Loucy (cell line): Measurements from ENCODE around the gene TRMT61A.

Source experiments
- H2AFZ ChIP-seq: fragments of 200-600 bp; sonication (generic); 2 replicates; pipeline ENCODE4 v1.6.0; 2016; ENCODE audit warnings: antibody characterized with exemption, mild to moderate bottlenecking, low read length, moderate library complexity
- H3F3A ChIP-seq: fragments of 200-600 bp; 2 replicates; pipeline ENCODE4 v1.6.0; 2016; ENCODE audit warnings: antibody characterized with exemption, low read depth, mild to moderate bottlenecking
- H3K27me3 ChIP-seq: fragments of 200-600 bp; sonication (generic); 2 replicates; pipeline ENCODE4 v1.6.1; 2014; ENCODE audit warnings: low read length, mild to moderate bottlenecking; ENCODE audit not compliant: insufficient read depth, poor library complexity, severe bottlenecking
- H3K36me3 ChIP-seq: fragments of 200-600 bp; sonication (generic); 2 replicates; pipeline ENCODE4 v1.6.1; 2016; ENCODE audit warnings: low read length; ENCODE audit not compliant: insufficient read depth
- H3K4me1 ChIP-seq: fragments of 200-600 bp; sonication (generic); 2 replicates; pipeline ENCODE4 v1.5.1; 2014; ENCODE audit warnings: low read length, mild to moderate bottlenecking; ENCODE audit not compliant: insufficient read depth, poor library complexity, severe bottlenecking
- H3K4me2 ChIP-seq: fragments of 200-600 bp; sonication (generic); 2 replicates; pipeline ENCODE4 v1.6.0; 2014; ENCODE audit warnings: antibody characterized with exemption, low read length, low read depth, mild to moderate bottlenecking; ENCODE audit not compliant: poor library complexity, severe bottlenecking
- H3K4me3 ChIP-seq: fragments of 200-600 bp; sonication (generic); 2 replicates; pipeline ENCODE4 v1.5.1; 2014; ENCODE audit warnings: low read length, mild to moderate bottlenecking, mixed read lengths; ENCODE audit not compliant: poor library complexity, severe bottlenecking
- H3K79me2 ChIP-seq: fragments of 200-600 bp; sonication (generic); 2 replicates; pipeline ENCODE4 v1.6.1; 2014; ENCODE audit warnings: low read length; ENCODE audit not compliant: insufficient read depth
- H3K9ac ChIP-seq: fragments of 200-600 bp; sonication (generic); 2 replicates; pipeline ENCODE4 v1.6.0; 2014; ENCODE audit warnings: mild to moderate bottlenecking, low read depth, low read length, moderate library complexity; ENCODE audit not compliant: poor library complexity, severe bottlenecking
- H3K9me2 ChIP-seq: fragments of 200-600 bp; sonication (generic); replicated peaks from 2 replicates; pipeline ENCODE4 v1.6.1; 2016; ENCODE audit warnings: low read depth, low read length, mixed read lengths
- H3K9me3 ChIP-seq: fragments of 200-600 bp; sonication (generic); 2 replicates; pipeline ENCODE4 v1.6.1; 2014; ENCODE audit warnings: mild to moderate bottlenecking, antibody characterized with exemption, low read length, low read depth; ENCODE audit not compliant: insufficient read depth
- H4K20me1 ChIP-seq: fragments of 200-600 bp; sonication (generic); 2 replicates; pipeline ENCODE4 v1.6.0; 2014; ENCODE audit warnings: antibody characterized with exemption, low read length, mild to moderate bottlenecking; ENCODE audit not compliant: insufficient read depth, poor library complexity, severe bottlenecking
- CTCF ChIP-seq: fragments of 200-600 bp; sonication (generic); conservative IDR thresholded peaks from 2 replicates; pipeline ENCODE4 v1.5.1; 2014; ENCODE audit warnings: mild to moderate bottlenecking, antibody characterized with exemption, low read length
- EZH2phosphoT487 ChIP-seq: fragments of 200-600 bp; IDR thresholded peaks from 2 replicates; pipeline ENCODE4 v1.6.1; 2018; ENCODE audit warnings: antibody characterized with exemption, mild to moderate bottlenecking, moderate library complexity, borderline replicate concordance

TRMT61A gene

GRCh38 chr14:103502877-103503276 is 26.1 kb upstream of the TRMT61A start:
- H2AFZ ChIP-seq: no peak overlapping the region
- H3K4me1 ChIP-seq: no peaks in the 10 kb centered on the region
- peaks cover 66% of the 10 kb centered on the region; the same call in 1 of the 2 replicates for H3K36me3 ChIP-seq
- no peaks in the 10 kb centered on the region for H3K9me2 ChIP-seq
- no peaks in the 10 kb centered on the region for H3F3A ChIP-seq
- no peaks in the 10 kb centered on the region for H3K79me2 ChIP-seq
- H3K9me3 ChIP-seq: no peaks in the 10 kb centered on the region
- H3K4me2 ChIP-seq: no peak overlapping the region
- H4K20me1 ChIP-seq: no peaks in the 10 kb centered on the region
- H3K4me3 ChIP-seq: no peak overlapping the region
- H3K27me3 ChIP-seq: no peaks in the 10 kb centered on the region
- no peak overlapping the region for H3K9ac ChIP-seq
- TF ChIP-seq EZH2phosphoT487 (no peak), CTCF (no peak)

- Histone ChIP-seq H3K79me2 (no peaks in the 10 kb centered on the region), H3K9me3 (no peaks in the 10 kb centered on the region), H3K4me3 (no peak overlapping the region), H3F3A (no peaks in the 10 kb centered on the region), H3K4me2 (no peak overlapping the region), H3K4me1 (no peaks in the 10 kb centered on the region), H3K27me3 (no peaks in the 10 kb centered on the region), H3K9ac (no peak overlapping the region), H3K36me3 (peaks cover 64% of the 10 kb centered on the region; the same call in 1 of the 2 replicates), H3K9me2 (no peaks in the 10 kb centered on the region), H4K20me1 (no peaks in the 10 kb centered on the region), H2AFZ (no peak overlapping the region)
- TF ChIP-seq CTCF: no peak
- no peak for TF ChIP-seq EZH2phosphoT487
Observed at GRCh38 chr14:103503296-103503695, 25.7 kb upstream of the TRMT61A start.

- H2AFZ ChIP-seq: no peak overlapping the region
- no peaks in the 10 kb centered on the region for H3K79me2 ChIP-seq
- no peak for TF ChIP-seq EZH2phosphoT487
- TF ChIP-seq CTCF: no peak; the same call in 1 of the 2 replicates
- H3K4me1 ChIP-seq: no peaks in the 10 kb centered on the region
- no peak overlapping the region for H3K4me3 ChIP-seq
- H3K36me3 ChIP-seq: peaks cover 48% of the 10 kb centered on the region; the same call in 1 of the 2 replicates
- no peaks in the 10 kb centered on the region for H3K9me2 ChIP-seq
- no peaks in the 10 kb centered on the region for H3K9me3 ChIP-seq
- H3F3A ChIP-seq: no peaks in the 10 kb centered on the region
- H3K9ac ChIP-seq: no peak overlapping the region
- H3K4me2 ChIP-seq: no peak overlapping the region
- H4K20me1 ChIP-seq: no peaks in the 10 kb centered on the region
- no peaks in the 10 kb centered on the region for H3K27me3 ChIP-seq
Observed at GRCh38 chr14:103504991-103505565, 23.9 kb upstream of the TRMT61A start.
